ENCODE data around the gene ZSWIM7.

Gene ZSWIM7

GRCh38 chr17:15928286-15928785, 71.2 kb downstream of the ZSWIM7 start:
- DNase-seq (ENCODE audit: low spot score): no peak
